Measurements from ENCODE around the gene USP19.

Gene USP19

GRCh38 chr3:49098910-49099630, 21.6 kb downstream of the USP19 start:
- no peak for DNase-seq (ENCODE audit: low read depth)

- peak; percentile 14 for DNase-seq (ENCODE audit: low read depth)
These were observed 22.2 kb downstream of the USP19 start for GRCh38 chr3:49098429-49098828.

GRCh38 chr3:49093853-49094767, 26.5 kb downstream of the USP19 start, which contains the start of gene QRICH1:
TSS of gene QRICH1 (minus strand) at chr3:49094071. CDS start at chr3:49077017, 17,054 bp downstream.
- DNase-seq (ENCODE audit: low read depth): peak; percentile 92

- DNase-seq (ENCODE audit: low read depth): peak; percentile 57
These were observed 27.4 kb downstream of the USP19 start for GRCh38 chr3:49092938-49093852.

GRCh38 chr3:49081429-49081828, 39.2 kb downstream of the USP19 start:
- no peak for DNase-seq (ENCODE audit: low read depth)

GRCh38 chr3:49079270-49079669, 41.4 kb downstream of the USP19 start:
- DNase-seq (ENCODE audit: low read depth): no peak

- DNase-seq (ENCODE audit: low read depth): no peak
These were observed 44.0 kb downstream of the USP19 start for GRCh38 chr3:49076646-49077045.

- no peak for DNase-seq (ENCODE audit: low read depth)
These were observed 44.5 kb downstream of the USP19 start for GRCh38 chr3:49076116-49076515.
